Measurements from ENCODE around the gene TUBB2B.
"Not testable (repeated sequence)": the region's sequence is repeated elsewhere in the genome, so short reads cannot be mapped to it uniquely, and the experiment has no call there.

Gene TUBB2B

DNA sequence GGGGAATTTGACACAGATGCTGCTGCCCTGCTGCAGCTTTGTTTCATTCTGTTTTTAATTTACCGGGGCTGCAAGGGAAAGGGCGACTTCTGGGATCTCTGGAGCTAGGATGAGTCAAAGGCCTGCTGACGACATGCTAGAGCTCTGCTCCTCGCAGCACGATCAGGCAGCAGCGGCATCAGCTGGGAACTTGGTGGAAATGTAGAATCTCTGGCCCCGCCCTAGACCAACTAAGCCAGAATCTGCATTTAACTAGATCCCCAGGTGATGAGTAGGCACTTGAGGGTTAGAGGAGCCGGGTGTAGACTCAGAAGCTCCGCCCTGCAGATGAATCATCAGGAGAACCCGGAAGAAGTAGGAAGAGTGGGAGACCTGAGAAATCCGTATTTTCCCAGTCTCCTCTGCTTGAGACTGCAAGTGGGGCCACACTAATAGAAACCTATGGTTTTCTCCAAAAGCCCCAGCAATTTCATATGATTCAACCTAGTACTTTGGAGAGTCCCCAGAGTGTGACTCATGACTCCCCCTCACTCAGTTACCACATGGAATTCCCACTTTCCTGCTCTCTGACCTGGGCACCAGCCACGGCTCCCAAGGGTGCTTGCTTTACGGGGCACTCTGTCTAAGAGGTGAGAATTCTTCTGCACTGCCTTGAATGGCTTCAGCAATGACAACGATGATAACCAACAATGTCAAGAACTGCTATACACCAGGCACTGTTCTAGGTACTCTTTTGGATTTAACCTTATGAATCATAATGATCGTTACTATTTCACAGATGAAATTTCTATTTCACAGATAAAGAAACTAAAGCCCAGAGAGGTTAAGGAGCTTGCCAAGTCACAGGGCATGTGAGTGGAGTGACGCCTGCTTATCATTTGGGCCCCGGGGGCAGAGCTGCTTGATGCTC lies 18.1 kb downstream of the TUBB2B start:
- DNase-seq (ENCODE audit: low read depth), result no peak

DNA sequence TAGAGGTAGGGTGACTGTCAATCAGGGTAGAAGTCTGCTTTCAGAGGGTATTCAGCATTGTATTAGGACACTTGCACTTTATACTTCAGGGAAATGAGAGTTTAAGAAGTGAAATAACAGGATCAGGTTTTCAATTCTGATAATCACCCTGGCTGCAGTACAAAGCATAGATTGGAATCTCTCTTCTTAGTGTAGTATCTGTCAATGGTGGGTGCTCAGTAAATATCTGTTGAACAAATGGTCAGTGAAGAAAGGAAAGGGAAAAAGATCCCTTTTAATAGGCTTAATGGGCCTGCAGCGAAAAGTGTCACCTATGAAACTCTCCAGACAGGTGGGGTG lies 18.7 kb downstream of the TUBB2B start:
- DNase-seq (ENCODE audit: low read depth), result no peak

DNA sequence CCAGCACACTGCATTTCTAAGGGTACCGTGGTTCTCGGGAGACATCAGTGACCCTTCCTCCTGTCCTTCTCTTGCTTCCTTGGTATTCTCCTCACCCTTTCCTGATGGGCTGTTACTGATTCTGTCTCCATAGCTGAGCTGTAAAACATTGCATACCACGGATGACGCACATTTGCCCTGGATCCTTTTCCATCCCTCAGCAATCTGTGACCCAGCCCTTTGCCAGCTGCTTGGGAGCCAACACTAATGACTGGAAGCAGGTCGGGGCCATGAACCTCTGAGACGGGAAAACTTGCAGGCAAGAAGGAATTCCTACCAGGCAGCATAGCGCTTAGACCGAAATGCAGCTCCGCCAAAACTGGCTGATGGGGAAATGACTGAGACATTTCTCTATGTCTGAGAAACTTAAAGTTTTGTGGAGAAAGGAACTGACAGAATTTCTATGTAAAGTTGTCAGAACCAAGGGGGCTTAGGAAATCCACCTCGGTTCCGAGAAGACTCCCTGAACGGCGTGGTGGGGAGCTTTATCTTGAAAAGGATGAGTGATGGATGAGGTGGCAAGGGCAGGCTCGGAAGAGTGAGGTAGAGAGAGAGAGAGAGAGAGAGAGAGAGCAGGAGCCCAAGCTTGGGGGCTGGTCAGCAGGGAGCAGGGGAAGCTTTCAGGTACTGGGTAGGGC lies 19.2 kb downstream of the TUBB2B start:
- no peak for DNase-seq (ENCODE audit: low read depth)

GRCh38 chr6:3206339-3207015 lies 21.0 kb downstream of the TUBB2B start:
- DNase-seq (ENCODE audit: low read depth), result no peak

DNA sequence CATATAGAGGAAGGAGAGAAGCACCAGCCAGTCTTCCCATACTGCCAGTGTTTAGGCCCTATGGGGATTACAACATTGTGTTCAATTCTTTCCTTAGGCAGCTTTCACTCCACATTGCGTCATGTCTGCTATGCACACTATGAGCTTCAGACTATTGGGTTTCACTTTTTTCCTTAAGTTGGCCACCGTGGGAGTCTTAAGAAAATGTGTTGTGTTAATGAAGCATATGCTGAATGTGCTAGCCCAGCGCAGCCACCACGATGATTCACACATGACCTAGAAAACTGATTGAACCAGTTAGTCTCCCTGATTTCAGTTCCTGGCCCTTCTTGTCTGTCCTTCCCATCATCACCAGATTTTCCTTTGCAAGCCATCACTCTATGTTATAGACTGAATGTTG lies 21.5 kb downstream of the TUBB2B start:
- no peak for DNase-seq (ENCODE audit: low read depth)

DNA sequence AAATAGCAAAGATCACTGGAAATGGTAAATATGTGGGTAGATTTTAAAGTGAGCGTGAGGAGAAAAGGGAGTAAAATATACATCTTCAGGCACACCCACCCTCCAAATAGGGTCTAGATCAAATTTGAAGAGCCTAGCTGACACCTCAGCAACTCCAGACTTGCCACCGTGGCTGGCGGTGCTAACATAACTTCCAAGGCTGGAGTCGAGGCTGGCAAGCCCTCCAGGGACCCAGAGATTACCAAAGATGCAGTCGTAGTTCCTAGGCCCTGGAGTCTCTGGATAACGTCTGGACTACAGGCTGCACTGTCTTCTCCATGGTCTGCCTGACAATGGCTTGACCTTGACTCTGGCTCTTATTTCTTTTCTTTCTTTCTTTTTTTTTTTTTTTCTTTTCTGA lies 22.5 kb downstream of the TUBB2B start:
- no peak for DNase-seq (ENCODE audit: low read depth)

- DNase-seq (ENCODE audit: low read depth), result no peak
Measured at GRCh38 chr6:3202999-3203696, 24.3 kb downstream of the TUBB2B start.

DNA sequence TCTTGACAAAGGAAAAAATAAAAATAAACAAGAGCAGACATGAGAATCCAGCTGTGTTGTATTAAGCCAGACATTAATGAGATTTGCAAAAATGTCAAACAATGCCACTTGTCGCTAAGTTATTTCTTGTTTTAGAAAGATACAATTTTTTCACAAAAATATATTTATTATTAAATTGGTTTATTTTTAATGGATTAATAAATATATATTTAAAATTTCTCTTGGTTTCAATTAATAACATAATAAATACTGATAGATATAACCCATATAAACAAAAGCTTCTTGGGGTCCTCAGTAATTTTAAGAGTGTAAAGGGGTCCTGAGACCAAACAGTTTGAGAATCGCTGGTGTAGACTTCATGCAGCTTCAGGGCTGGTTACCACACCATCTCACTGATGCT lies 26.1 kb downstream of the TUBB2B start:
- DNase-seq (ENCODE audit: low read depth), result no peak

DNA sequence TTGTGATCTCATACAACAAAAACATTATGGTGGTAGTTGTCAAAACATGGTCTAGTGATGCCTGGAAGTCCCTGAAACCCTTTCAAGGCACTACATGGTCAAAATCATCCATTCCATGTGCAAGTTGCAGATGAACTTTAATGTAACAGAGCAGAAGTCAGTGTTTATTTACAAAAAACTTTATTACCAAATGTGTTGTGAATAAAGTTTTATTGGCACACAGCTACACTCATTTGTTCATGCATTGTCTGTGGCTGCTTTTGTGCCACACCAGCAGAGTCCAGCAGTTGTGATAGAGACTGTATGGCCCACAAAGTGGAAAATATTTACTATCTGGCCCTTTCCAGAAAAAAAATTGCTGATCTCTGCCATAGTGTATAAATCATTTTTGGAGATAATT lies 26.8 kb downstream of the TUBB2B start:
- DNase-seq (ENCODE audit: low read depth), result no peak

GRCh38 chr6:3199382-3199781 lies 28.1 kb downstream of the TUBB2B start:
- DNase-seq (ENCODE audit: low read depth), result no peak

DNA sequence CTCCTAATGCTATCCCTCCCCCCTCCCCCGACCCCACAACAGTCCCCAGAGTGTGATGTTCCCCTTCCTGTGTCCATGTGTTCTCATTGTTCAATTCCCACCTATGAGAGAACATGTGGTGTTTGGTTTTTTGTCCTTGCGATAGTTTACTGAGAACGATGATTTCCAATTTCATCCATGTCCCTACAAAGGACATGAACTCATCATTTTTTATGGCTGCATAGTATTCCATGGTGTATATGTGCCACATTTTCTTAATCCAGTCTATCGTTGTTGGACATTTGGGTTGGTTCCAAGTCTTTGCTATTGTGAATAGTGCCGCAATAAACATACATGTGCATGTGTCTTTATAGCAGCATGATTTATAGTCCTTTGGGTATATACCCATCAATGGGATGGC lies 29.7 kb downstream of the TUBB2B start:
- not testable (repeated sequence) for DNase-seq (ENCODE audit: low read depth)

DNA sequence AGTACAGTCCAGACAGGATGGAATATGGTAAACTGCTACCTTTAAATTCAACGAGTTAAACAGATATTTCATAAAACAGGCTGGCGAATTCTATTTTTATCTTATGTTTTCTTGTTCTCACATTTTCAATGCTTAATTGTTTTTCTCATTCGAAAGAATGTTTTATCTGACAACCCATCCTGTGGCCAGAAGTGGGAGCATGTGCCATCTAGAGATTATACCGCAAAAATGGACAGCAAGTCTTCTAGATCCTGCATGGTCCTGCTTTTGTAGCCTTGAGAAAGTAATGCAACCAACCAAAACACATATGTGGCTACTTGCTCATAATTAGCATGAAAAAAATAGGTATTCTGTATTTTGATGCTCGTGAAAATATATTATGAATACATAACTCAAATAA lies 30.7 kb downstream of the TUBB2B start:
- no peak for DNase-seq (ENCODE audit: low read depth)

DNA sequence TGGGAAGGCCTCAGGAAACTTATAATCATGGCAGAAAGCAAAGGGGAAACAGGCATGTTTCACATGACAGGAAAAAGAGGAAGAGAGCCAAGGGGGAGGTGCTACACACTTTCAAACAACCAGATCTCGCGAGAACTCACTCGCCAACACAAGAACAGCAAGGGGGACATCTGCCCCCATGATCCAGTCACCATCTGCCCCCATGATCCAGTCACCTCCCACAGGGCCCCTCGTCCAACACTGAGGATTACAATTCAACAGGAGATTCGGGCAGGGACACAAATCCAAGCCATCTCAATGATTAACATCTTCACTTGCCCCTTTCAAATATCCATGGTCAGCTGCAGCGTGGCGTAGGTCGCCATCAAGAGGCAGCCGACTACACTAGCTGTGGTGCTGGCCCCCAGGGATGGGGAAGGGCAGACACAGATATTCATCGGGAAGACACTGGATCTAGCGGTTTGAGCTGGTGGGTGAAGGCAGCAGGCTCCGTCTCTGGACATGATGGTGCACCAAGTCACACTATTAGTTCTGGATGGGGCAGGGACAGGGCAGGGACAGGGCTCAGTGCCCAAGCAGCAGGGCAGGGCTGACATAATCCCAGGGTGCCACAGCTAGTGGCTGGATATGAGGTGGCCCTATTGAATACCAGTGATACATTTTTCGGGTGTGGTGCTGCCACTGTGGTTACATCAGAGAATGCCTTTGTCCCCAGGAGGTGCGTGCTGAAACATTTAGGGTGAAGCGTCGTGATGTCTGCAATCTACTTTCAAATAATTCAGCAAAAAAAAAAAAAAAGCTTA lies 31.6 kb downstream of the TUBB2B start:
- no peak for DNase-seq (ENCODE audit: low read depth)

DNA sequence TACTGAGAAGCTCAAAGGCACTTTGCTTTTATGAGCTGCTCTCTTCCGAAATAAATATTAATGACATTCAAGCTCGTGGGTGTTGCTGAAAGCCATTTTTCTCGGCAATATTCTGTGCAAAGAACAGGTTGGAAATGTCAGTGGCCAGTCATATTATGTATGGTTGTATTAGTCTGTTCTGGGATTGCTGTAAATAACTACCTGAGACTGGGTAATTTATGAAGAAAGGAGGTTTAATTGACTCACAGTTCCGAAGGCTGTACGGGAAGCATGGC lies 32.1 kb downstream of the TUBB2B start:
- no peak for DNase-seq (ENCODE audit: low read depth)

DNA sequence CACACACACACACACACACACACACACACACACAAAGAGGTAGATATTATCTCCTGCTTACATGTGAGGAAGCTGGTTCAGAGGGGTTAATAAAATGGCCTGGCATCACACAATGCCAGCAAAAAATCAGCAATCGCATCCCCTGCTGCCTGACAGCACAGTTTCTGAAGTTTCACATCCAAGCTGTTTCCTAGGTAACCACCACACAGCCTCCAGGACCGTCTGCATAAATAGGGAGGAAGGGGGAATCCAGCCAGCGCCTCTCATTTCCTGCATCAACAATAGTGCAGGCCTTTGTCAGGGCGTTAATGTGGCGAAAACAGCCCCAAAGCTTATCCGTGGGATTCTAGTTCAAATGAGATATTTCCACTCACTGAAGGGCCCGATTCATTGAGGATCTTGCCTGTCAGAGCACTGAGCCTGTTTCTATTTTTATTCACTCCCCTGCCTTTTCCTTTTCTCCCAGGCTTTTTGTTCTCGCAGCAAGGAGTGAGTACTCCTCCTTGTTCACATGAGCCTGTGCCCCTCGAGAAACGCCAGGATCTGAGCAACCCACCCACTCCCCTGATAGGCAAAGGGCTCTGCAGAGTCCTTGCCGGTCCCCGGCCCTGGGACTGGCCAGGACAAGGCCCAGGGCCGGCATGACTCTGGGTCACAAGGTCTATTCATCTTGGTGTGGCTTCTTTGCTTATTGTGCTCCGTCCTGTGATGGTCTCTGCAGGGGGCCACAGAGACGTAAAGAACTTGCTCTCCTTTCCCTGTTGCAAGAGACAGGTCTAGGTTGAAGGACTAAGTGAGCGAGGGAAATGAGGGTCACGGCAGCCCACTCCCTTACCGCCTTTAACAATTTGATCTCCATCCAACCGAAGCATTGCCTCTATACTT lies 32.7 kb downstream of the TUBB2B start:
- no peak for DNase-seq (ENCODE audit: low read depth)

GRCh38 chr6:3193102-3193849 lies 34.2 kb downstream of the TUBB2B start:
- no peak for DNase-seq (ENCODE audit: low read depth)

GRCh38 chr6:3190779-3191178 lies 36.7 kb downstream of the TUBB2B start:
- DNase-seq (ENCODE audit: low read depth), result no peak

DNA sequence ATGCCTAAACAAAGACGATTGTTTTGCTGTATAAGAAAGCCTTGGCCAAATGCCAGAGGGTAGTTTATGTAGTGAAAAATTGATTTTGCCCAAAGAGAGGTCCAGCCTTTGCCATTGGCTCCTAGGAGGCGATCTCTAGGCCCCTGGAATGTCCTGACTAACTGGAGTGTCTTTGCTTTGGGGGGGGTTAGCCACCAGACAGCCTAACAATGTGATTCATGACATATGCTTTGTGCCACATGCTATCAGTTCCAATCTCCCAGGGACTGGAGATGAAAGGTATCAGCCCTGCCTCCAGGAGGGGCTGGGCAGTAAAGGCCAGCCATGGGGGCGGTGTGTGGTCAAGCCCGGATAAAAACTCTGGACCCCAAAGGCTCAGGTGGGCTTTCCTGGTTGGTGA lies 37.4 kb downstream of the TUBB2B start:
- DNase-seq (ENCODE audit: low read depth), result no peak

DNA sequence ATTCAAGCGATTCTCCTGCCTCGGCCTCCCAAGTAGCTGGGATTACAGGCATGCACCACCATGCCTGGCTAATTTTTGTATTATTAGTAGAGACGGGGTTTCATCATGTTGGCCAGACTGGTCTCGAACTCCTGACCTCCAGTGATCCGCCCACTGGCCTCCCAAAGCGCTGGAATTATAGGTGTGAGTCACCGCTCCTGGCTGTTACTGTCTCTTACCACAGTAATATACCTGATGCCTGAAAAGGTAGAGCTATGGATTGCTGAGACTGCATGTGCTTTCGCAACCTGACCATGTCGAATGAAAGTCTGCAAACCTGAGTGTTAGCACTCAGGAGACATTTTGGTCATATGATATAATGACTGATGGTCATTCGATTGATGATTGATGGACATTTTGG lies 38.3 kb downstream of the TUBB2B start:
- DNase-seq (ENCODE audit: low read depth), result not testable (repeated sequence)

GRCh38 chr6:3188262-3188661 lies 39.2 kb downstream of the TUBB2B start:
- DNase-seq (ENCODE audit: low read depth), result no peak
